GM19397 (cell line): ENCODE results near the gene MLIP.
"Not testable (repeated sequence)": the region's sequence is repeated elsewhere in the genome, so short reads cannot be mapped to it uniquely, and the experiment has no call there.

Experiments used
- ATAC-seq: cut with Tn5 transposase; IDR thresholded peaks from one replicate; pipeline ENCODE4 v1.9.1; 2021; ENCODE audit warnings: mild to moderate bottlenecking, moderate library complexity; ENCODE audit not compliant: unreplicated experiment

Gene MLIP

GRCh38 chr6:54209983-54210382 is 98.7 kb downstream of the MLIP start:
- ATAC-seq: not testable (repeated sequence)

- no peak for ATAC-seq
Measured at GRCh38 chr6:54214286-54214685, 103.0 kb downstream of the MLIP start.

GRCh38 chr6:54216336-54216735 is 105.1 kb downstream of the MLIP start:
- ATAC-seq: no peak

GRCh38 chr6:54217018-54217417 is 105.8 kb downstream of the MLIP start:
- no peak for ATAC-seq

DNA sequence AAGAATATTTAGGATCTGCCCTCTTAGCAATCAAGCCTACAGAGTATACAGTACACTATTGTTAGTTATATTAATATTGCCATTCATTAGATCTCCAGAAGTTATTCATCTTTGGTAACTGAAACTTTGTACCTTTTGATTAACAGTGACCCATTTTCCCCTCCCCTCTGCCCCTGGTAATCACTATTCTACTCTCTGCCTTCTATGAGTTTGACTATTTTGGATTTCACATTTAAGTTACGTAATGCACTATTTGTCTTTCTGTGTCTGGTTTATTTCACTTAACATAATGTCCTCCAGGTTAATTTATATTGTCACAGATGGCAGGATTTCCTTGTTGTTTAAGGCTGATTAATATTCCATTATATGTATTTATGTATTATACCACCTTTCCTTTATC is 111.0 kb downstream of the MLIP start:
- ATAC-seq: no peak

DNA sequence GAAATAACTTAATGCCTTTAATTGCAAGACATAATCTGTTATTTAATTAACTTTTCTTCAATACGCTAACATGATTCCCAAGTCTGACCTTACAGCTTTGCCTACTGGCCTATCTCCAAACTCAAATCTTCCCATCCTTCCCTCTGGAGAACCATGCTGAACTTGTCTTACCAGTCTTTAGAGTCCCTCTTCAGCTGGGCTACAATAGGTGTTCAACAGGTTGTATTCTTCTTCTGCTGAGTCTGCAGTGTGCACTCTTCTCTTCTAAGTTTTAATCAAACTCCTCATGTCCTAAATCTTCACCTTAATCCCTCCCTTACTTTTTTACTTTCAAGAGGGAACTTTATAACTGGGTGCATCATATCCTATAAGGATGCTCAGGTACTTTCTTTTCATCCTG is 121.5 kb downstream of the MLIP start:
- no peak for ATAC-seq

DNA sequence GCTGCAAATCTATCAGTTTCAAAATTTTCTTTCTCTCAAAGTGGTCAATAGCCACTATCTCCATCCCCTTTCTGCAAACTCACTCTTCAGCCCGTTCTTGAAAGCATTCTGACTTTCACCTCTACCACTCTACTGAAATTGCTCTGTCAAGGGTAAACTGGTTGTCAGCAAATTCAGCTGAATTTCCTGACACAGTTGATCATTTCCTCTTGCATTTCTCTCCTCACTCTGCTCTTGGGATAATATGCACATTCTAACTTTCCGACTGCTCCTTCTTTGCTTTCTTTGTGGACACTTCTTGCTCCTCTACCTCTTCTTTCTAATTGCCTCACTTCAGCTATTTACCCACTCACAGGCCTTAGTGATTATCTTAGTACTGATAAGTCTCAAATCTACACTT is 123.3 kb downstream of the MLIP start:
- no peak for ATAC-seq

DNA sequence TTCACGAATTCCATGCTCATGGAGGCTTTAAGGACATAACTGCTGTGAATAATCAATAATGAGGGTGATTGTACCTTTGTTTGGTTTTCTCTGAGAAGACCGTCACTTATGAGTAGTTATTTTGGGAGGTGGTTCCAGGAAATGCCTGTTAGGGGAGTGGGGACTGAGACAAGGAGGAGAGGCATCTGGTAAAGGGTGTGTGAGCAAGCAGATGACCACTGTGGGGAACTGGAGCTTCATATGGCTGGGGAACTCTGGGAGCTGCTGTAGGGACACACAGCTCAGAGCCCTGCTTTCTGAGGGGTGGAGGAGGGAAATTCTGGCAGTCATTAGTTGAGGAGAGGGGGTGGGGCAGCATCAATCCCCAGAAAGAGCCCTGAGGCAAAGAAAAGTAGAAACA is 125.7 kb downstream of the MLIP start:
- ATAC-seq: no peak

DNA sequence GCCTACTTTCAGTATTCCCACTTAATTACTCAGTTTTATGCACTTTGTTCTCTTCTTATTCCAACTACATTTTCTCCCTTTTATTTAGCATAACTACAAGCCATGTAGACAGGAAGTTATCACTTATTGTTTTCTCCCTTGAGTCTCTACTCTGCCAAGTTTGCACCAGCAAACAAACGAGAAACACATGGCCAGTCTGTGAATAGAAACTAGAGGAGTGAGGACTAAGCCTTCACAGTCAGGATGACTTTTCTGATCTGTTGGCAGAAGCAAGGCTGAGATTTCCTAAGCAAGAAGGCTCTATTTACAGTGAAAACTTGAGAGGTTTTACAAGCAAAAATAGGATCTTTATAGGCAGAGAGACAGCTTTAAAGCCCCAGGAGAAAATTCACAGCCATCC is 127.2 kb downstream of the MLIP start:
- ATAC-seq: no peak

DNA sequence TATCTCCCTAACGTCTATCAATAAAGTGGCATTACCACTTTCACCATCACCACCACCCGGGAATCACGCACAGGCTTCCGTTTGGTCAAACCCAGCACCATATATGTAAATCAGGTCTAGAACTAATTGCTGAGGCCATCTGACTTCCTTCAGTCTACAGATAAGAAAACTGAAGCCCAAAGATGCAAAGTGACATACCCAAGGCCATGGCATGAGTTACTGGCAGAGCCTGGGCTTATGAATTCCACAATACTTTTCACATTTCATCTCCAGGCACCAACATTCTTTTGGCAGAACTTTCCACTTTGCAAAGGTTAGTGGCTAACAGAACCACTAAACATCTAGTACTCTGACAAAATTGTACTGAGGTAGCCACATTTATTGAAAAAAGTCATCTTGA is 132.5 kb downstream of the MLIP start:
- ATAC-seq: no peak

DNA sequence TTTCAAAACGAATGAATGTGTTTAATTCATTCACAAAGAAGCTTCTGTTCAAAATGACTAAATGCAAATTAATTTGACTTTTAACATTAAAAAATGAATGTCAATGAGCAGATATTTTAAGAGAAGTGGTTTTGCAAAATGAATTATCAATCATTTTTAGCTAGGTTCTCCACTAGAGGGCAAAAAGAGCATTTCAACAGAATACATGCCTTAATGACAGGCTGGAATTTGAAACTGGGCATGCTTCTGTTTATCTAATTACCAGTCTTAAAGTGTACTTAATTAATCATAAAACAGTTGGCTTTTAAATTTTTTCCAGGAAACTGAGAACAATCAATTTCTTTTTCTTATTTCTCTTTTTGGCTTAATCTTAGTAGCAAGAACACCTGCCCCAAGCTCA is 133.2 kb downstream of the MLIP start:
- ATAC-seq: no peak

GRCh38 chr6:54245265-54245664 is 134.0 kb downstream of the MLIP start:
- no peak for ATAC-seq

GRCh38 chr6:54248319-54248718 is 137.1 kb downstream of the MLIP start:
- peak; percentile 49 for ATAC-seq

DNA sequence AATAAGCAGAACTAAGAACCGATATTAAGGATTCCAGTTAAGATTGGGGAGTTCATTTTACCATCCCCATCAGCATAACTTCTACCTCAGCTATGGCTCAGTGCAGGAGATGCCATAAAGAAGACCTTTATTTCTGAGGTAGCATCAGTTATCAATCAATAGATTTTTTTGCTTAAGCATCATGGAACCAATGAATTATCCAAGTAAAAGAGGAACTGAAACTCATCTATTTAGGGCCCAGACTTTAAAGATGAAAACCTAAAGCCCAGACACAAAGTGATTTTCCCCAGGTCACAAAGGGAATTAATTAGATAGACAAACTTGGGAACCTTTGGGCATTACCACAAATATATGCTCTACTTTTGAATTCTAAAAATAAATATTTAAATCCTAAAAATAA is 137.8 kb downstream of the MLIP start:
- no peak for ATAC-seq

GRCh38 chr6:54249812-54250211 is 138.6 kb downstream of the MLIP start:
- not testable (repeated sequence) for ATAC-seq

GRCh38 chr6:54252496-54252895 is 141.3 kb downstream of the MLIP start:
- no peak for ATAC-seq

GRCh38 chr6:54252916-54253315 is 141.7 kb downstream of the MLIP start:
- ATAC-seq: no peak

- ATAC-seq: no peak
Measured at GRCh38 chr6:54254886-54255285, 143.6 kb downstream of the MLIP start.

GRCh38 chr6:54255886-54256285 is 144.6 kb downstream of the MLIP start:
- no peak for ATAC-seq

- no peak for ATAC-seq
Measured at GRCh38 chr6:54260025-54260424, 148.8 kb downstream of the MLIP start.

- ATAC-seq: no peak
Measured at GRCh38 chr6:54262499-54262898, 151.3 kb downstream of the MLIP start.

GRCh38 chr6:54262971-54263370 is 151.7 kb downstream of the MLIP start:
- ATAC-seq: no peak

DNA sequence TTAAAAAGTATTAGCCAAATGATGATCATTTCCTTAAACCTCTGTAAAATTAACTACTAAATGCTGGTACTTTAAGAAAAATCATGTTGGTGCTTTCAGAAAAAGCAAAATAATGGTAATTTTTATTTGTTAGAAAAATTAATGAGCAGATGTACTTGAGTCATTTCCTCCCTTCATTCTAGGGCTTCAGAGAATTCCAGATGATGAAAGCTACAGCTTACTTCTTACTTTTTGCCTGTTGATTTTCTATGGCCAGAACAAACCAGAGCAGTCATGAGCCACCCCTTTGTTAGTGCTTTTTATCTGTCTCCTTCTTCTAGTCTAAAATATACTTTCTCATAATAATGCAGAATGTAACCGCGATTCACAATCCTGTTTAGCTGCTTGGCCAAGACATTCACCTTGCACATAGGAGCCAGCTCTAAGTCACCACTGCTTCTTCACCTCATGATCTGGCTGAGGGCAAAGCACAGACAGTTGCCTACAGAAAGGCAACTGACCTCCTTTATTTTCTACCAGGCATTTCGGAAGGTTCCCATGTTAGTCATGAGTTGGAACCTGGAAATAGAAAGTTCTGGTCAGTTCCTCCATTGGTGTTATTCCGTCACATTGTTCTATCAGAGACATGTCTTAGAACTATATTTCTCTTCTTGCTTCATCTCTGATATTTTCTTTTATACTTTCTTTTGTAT is 153.5 kb downstream of the MLIP start:
- ATAC-seq: no peak
